A549 (cell line): Measurements from ENCODE around the gene POC1A. TPM values are rescaled to one million over a fixed set of nuclear protein-coding genes. Genes with fewer than 3 reads are reported as not detected.

ENCODE experiments used
- ATAC-seq, 2 experiments: fragments of 200-7000 bp in 1 of 2; fragments of >200 bp in 1 of 2; cut with Nextera tagmentation in 1 of 2; cut with Tn5 transposase in 1 of 2; 3 replicates each; pipeline versions ENCODE4 v1.8.0 to v1.9.1; 2018 to 2020; ENCODE audit warnings: mild to moderate bottlenecking in 1 of 2, moderate library complexity in 1 of 2
- CTCF ChIA-PET: fragments of 300-600 bp; sonication (Branson Sonifier 250); formaldehyde crosslinking; extraction: SDS; loops from one replicate; lab custom pipeline; 2021; ENCODE audit warnings: antibody characterized with exemption, inconsistent platforms; lab: Yijun Ruan, JAX
- POLR2A ChIA-PET: fragments of 350-600 bp; formaldehyde crosslinking; extraction: SDS; loops from one replicate; lab custom pipeline; 2021; ENCODE audit warnings: antibody characterized with exemption, inconsistent platforms; lab: Yijun Ruan, JAX
- DNase-seq, 2 experiments: peaks; one replicate each; pipeline versions ENCODE4 v3.0.0 to v3.0.0-alpha.2; 2011 to 2016; ENCODE audit warnings: low read depth in 1 of 2, low spot score in 1 of 2
- FAIRE-seq: peaks from 2 replicates; lab custom pipeline; 2011; peaks lifted over from hg19 to GRCh38; lab: Jason Lieb, UNC
- H3K27ac ChIP-seq, 2 experiments: fragments of >200 bp; sonication (Bioruptor Twin); formaldehyde crosslinking; 3 replicates each; pipeline ENCODE4 v1.5.1; 2016 to 2017
- H3K4me1 ChIP-seq: fragments of >200 bp; sonication (Bioruptor Twin); formaldehyde crosslinking; 3 replicates; pipeline ENCODE4 v1.6.1; 2016
- H3K4me2 ChIP-seq: fragments of >200 bp; sonication (Bioruptor Twin); formaldehyde crosslinking; 3 replicates; pipeline ENCODE4 v1.6.1; 2016
- H3K4me3 ChIP-seq: fragments of >200 bp; sonication (Bioruptor Twin); formaldehyde crosslinking; 3 replicates; pipeline ENCODE4 v1.5.1; 2016
- H3K9me3 ChIP-seq: fragments of >200 bp; sonication (Bioruptor Twin); formaldehyde crosslinking; 3 replicates; pipeline ENCODE4 v1.6.1; 2016
- CHD4 ChIP-seq: fragments of 200-600 bp; sonication (generic); IDR thresholded peaks from 2 replicates; pipeline ENCODE4 v1.6.1; 2016; ENCODE audit warnings: antibody characterized with exemption, mild to moderate bottlenecking, borderline replicate concordance
- EHF ChIP-seq: fragments of 250-450 bp; sonication (Bioruptor Pico); IDR thresholded peaks from 2 replicates; pipeline ENCODE4 v1.5.0; 2020; ENCODE audit warnings: mild to moderate bottlenecking
- FOSB ChIP-seq: fragments of 250-450 bp; sonication (Bioruptor Pico); IDR thresholded peaks from 2 replicates; pipeline ENCODE4 v1.5.0; 2020; ENCODE audit warnings: mild to moderate bottlenecking, moderate library complexity
- HDAC2 ChIP-seq: fragments of 200-600 bp; sonication (generic); IDR thresholded peaks from 2 replicates; pipeline ENCODE4 v1.6.1; 2016
- JUN ChIP-seq, 2 experiments: fragments of >200 bp; sonication (Bioruptor Twin); formaldehyde crosslinking; IDR thresholded peaks; 2 replicates in 1 of 2; 3 replicates in 1 of 2; pipeline ENCODE4 v1.6.1; 2016 to 2017
- KDM1A ChIP-seq: fragments of 200-600 bp; sonication (generic); IDR thresholded peaks from 2 replicates; pipeline ENCODE4 v1.6.1; 2016; ENCODE audit warnings: low read depth, mild to moderate bottlenecking
- MAX ChIP-seq: IDR thresholded peaks from 2 replicates; pipeline ENCODE4 v1.6.1; 2012
- NFE2L2 ChIP-seq: fragments of 150-350 bp; conservative IDR thresholded peaks from 2 replicates; pipeline ENCODE4 v1.6.1; 2014; ENCODE audit warnings: low read length
- NR3C1 ChIP-seq: fragments of >200 bp; sonication (Bioruptor Twin); formaldehyde crosslinking; IDR thresholded peaks from 3 replicates; pipeline ENCODE4 v1.6.1; 2017
- PBX3 ChIP-seq: IDR thresholded peaks from 2 replicates; pipeline ENCODE4 v1.6.1; 2012
- POLR2AphosphoS2 ChIP-seq: conservative IDR thresholded peaks from 2 replicates; pipeline ENCODE4 v1.6.1; 2012; ENCODE audit warnings: low read length, improper control_type of control experiment, inconsistent platforms
- RAD21 ChIP-seq, 2 experiments: fragments of >200 bp in 1 of 2; sonication (Bioruptor Twin) in 1 of 2; formaldehyde crosslinking in 1 of 2; IDR thresholded peaks in 1 of 2; conservative IDR thresholded peaks in 1 of 2; 2 replicates in 1 of 2; 3 replicates in 1 of 2; pipeline ENCODE4 v1.6.1; 2012 to 2018; ENCODE audit warnings: inconsistent platforms in 1 of 2
- RARB ChIP-seq: fragments of 250-450 bp; sonication (Bioruptor Pico); IDR thresholded peaks from 2 replicates; pipeline ENCODE4 v1.8.0; 2021; ENCODE audit warnings: mild to moderate bottlenecking, moderate library complexity
- TP53 ChIP-seq: fragments of 250-450 bp; sonication (Bioruptor Pico); IDR thresholded peaks from 2 replicates; pipeline ENCODE4 v1.5.0; 2021; ENCODE audit warnings: mild to moderate bottlenecking, moderate library complexity
- ZFP36 ChIP-seq: fragments of 450-650 bp; IDR thresholded peaks from 2 replicates; pipeline ENCODE4 v1.6.1; 2014; ENCODE audit warnings: borderline replicate concordance; ENCODE audit not compliant: partially characterized antibody
- WGBS: methylation state at CpG from one replicate; pipeline ENCODE4 v1.1.6; 2017; ENCODE audit errors: missing lambda C conversion rate; 5-methylcytosine and 5-hydroxymethylcytosine counted together
- polyA plus RNA-seq, 4 experiments: library from polyadenylated mRNA; depleted of rRNA in 3 of 4; stranded (reverse); fragments of >200 nt; fragmentation: RNase III in 1 of 4; extraction: RNeasy Plus Mini Kit Qiagen cat#74134 plus additional on column Dnase treatment in 1 of 4; gene quantifications; 2 replicates in 3 of 4; 3 replicates in 1 of 4; pipeline ENCODE4 v1.2.3, GENCODE V29; 2011 to 2017
- TF ChIP-seq, protein P1 (sequence below): fragments of 200-600 bp; sonication (generic); IDR thresholded peaks from 2 replicates; pipeline ENCODE4 v1.6.1; 2016; ENCODE audit warnings: antibody characterized with exemption, mild to moderate bottlenecking, moderate library complexity
- TF ChIP-seq, protein P2 (sequence below): fragments of >200 bp; sonication (Bioruptor Twin); formaldehyde crosslinking; IDR thresholded peaks from 3 replicates; pipeline ENCODE4 v1.6.1; 2016
- TF ChIP-seq, protein P3 (sequence below): IDR thresholded peaks from 2 replicates; pipeline ENCODE4 v1.6.1; 2012; ENCODE audit warnings: low read depth, borderline replicate concordance
- TF ChIP-seq, protein P4 (sequence below): fragments of 150-350 bp; IDR thresholded peaks from 2 replicates; pipeline ENCODE4 v1.6.1; 2014; ENCODE audit warnings: low read depth, mild to moderate bottlenecking, low read length

The POC1A gene
- polyA plus RNA-seq, 2 of the 4 experiments (the other 2 are of a cell fraction): 9.4 to 14.1 TPM

DNA sequence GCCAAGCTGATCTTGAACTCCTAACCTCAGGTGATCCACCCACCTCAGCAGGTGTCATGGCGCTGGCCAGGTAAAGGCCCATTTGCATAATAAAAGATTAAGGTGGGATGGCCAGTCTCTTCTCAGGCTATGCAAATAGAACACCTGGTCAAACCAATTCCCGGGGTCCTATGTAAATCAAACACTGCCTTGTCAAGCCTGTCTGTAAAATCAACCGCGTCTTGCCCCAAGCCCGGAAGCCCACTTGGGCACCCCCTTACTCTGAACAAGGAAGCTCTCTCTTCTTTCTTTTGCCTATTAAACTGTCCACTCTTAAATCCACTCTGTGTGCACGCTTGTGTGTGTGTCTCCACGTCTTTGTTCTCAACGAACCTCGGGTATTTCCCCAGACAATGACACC is 13.0 kb upstream of the POC1A start:
- no peak overlapping the region for H3K27ac ChIP-seq
- FAIRE-seq (no peak), DNase-seq (no peak), ATAC-seq (no peak)
- peaks cover 15% of the 10 kb centered on the region; the same call in 2 of the 3 replicates for H3K4me1 ChIP-seq
- H3K4me3 ChIP-seq: no peak overlapping the region
- POLR2A ChIA-PET: interaction anchor here (1.2 kb wide), 1 partner anchor 13 kb away, joined by 4 read pairs; the partner anchor contains the start of gene POC1A
- 76% methylated on average over 9 of the region's 9 CpGs for WGBS
- H3K9me3 ChIP-seq: no peaks in the 10 kb centered on the region
- no peak overlapping the region for H3K4me2 ChIP-seq
- CTCF ChIA-PET: interaction anchor here (0.7 to 1.2 kb wide), 3 partner anchors 13 to 80 kb away, joined by 3 to 5 read pairs (median 3); partner anchors contain the start of gene POC1A
- TF ChIP-seq TP53 (CRISPR knock-in tag): no peak
- TF ChIP-seq, protein P1, sequence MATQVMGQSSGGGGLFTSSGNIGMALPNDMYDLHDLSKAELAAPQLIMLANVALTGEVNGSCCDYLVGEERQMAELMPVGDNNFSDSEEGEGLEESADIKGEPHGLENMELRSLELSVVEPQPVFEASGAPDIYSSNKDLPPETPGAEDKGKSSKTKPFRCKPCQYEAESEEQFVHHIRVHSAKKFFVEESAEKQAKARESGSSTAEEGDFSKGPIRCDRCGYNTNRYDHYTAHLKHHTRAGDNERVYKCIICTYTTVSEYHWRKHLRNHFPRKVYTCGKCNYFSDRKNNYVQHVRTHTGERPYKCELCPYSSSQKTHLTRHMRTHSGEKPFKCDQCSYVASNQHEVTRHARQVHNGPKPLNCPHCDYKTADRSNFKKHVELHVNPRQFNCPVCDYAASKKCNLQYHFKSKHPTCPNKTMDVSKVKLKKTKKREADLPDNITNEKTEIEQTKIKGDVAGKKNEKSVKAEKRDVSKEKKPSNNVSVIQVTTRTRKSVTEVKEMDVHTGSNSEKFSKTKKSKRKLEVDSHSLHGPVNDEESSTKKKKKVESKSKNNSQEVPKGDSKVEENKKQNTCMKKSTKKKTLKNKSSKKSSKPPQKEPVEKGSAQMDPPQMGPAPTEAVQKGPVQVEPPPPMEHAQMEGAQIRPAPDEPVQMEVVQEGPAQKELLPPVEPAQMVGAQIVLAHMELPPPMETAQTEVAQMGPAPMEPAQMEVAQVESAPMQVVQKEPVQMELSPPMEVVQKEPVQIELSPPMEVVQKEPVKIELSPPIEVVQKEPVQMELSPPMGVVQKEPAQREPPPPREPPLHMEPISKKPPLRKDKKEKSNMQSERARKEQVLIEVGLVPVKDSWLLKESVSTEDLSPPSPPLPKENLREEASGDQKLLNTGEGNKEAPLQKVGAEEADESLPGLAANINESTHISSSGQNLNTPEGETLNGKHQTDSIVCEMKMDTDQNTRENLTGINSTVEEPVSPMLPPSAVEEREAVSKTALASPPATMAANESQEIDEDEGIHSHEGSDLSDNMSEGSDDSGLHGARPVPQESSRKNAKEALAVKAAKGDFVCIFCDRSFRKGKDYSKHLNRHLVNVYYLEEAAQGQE: no peak
- TF ChIP-seq KDM1A: no peak
- TF ChIP-seq CHD4: no peak
- TF ChIP-seq, all 56 proteins: peak for 0

DNA sequence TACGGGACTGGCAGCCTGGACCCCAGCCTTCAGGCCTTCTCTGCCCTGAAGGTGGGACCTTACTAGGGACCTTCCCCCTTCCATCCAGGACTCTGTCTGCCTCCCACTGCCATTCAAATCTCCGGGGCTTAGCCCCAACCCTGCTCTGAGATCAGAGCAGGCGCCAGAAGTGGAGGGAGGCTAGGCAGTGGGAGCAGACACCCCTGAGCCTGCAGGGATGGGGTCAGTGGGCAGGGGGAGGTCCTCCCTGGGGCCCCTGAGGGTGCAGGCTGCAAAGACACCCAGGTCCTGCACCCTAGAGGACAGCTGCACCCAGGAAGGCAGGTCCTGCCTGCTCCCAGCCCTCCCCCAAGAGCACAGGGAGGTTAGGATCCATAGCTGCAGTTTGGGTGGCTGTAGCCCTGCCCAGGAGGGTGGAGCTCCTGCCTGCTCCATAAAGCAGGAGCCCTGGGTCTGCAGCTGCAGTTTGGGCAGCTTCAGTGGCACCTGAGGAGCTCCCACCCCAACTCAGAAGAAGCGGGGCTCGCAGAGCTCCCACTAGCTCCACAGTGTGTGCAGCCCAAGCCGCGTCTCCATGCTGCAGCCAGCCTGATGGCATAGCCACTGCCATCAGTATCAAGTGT is 8.1 kb upstream of the POC1A start:
- CTCF ChIA-PET: interaction anchor here (0.7 to 1.8 kb wide), 4 partner anchors 9 to 180 kb away, joined by 3 to 5 read pairs (median 4); partner anchors contain the start of gene RPL29
- peak; percentile 34 to 38; a peak in 2 of 6 replicates for ATAC-seq

GRCh38 chr3:52159503-52159902 is 5.3 kb upstream of the POC1A start:
- no peak overlapping the region for H3K4me2 ChIP-seq
- WGBS: 6% methylated on average over 1 of the region's 1 CpG
- 0 out of 3 replicates have a peak, but pooled peaks cover 3% of the 10 kb centered on the region for H3K4me1 ChIP-seq
- no peak for DNase-seq
- no peak for ATAC-seq
- H3K27ac ChIP-seq: no peak overlapping the region
- no peak overlapping the region for H3K4me3 ChIP-seq
- POLR2A ChIA-PET: no interaction called here
- CTCF ChIA-PET: interaction anchor here (0.7 to 0.8 kb wide), 2 partner anchors 11 to 19 kb away, joined by 3 read pairs; no protein-coding TSS in a partner anchor
- no peak for FAIRE-seq
- H3K9me3 ChIP-seq: no peaks in the 10 kb centered on the region
- TF ChIP-seq HDAC2: no peak
- no peak for TF ChIP-seq EHF (CRISPR knock-in tag)
- TF ChIP-seq FOSB: no peak
- TF ChIP-seq, protein P2, sequence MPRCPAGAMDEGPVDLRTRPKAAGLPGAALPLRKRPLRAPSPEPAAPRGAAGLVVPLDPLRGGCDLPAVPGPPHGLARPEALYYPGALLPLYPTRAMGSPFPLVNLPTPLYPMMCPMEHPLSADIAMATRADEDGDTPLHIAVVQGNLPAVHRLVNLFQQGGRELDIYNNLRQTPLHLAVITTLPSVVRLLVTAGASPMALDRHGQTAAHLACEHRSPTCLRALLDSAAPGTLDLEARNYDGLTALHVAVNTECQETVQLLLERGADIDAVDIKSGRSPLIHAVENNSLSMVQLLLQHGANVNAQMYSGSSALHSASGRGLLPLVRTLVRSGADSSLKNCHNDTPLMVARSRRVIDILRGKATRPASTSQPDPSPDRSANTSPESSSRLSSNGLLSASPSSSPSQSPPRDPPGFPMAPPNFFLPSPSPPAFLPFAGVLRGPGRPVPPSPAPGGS: no peak
- TF ChIP-seq PBX3: no peak
- TF ChIP-seq, protein P3, sequence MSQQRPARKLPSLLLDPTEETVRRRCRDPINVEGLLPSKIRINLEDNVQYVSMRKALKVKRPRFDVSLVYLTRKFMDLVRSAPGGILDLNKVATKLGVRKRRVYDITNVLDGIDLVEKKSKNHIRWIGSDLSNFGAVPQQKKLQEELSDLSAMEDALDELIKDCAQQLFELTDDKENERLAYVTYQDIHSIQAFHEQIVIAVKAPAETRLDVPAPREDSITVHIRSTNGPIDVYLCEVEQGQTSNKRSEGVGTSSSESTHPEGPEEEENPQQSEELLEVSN: no peak
- no peak for TF ChIP-seq NFE2L2
- TF ChIP-seq RARB (CRISPR knock-in tag): no peak

More for the DNA sequence above, 8.1 kb upstream of the POC1A start:
- Histone ChIP-seq H3K4me2 (no peak overlapping the region), H3K4me1 (no peaks in the 10 kb centered on the region), H3K4me3 (no peak overlapping the region), H3K9me3 (no peaks in the 10 kb centered on the region), H3K27ac (no peak overlapping the region)
- POLR2A ChIA-PET: interaction anchor here (0.6 kb wide), 1 partner anchor 25 kb away, joined by 5 read pairs; no protein-coding TSS in a partner anchor
- FAIRE-seq: no peak
- no peak for DNase-seq
- TF ChIP-seq, protein P3: no peak
- TF ChIP-seq CHD4 (no peak), NR3C1 (no peak), ZFP36 (no peak), RAD21 (conservative IDR thresholded peaks at IDR 0.05 in 1 of 2, IDR thresholded peaks at IDR 0.05 in 1 of 2) (no peak), TP53 (CRISPR knock-in tag) (no peak), JUN (IDR thresholded peaks at IDR 0.05) (no peak), POLR2AphosphoS2 (no peak), MAX (no peak)
- TF ChIP-seq, protein P2: no peak
- TF ChIP-seq, protein P4, sequence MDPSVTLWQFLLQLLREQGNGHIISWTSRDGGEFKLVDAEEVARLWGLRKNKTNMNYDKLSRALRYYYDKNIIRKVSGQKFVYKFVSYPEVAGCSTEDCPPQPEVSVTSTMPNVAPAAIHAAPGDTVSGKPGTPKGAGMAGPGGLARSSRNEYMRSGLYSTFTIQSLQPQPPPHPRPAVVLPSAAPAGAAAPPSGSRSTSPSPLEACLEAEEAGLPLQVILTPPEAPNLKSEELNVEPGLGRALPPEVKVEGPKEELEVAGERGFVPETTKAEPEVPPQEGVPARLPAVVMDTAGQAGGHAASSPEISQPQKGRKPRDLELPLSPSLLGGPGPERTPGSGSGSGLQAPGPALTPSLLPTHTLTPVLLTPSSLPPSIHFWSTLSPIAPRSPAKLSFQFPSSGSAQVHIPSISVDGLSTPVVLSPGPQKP: no peak
- WGBS: 64% methylated on average over 3 of the region's 7 CpGs
